GM23338 (cell line): ENCODE results near the gene AFAP1L1. TPM values are rescaled to one million over a fixed set of nuclear protein-coding genes. Genes with fewer than 3 reads are reported as not detected.

ENCODE experiments used
- ATAC-seq: fragments of 200-7000 bp; cut with Tn5 transposase; 3 replicates; pipeline ENCODE4 v1.9.1; 2020
- DNase-seq: peaks from one replicate; pipeline ENCODE4 v3.0.0-alpha.2; 2015; ENCODE audit warnings: low spot score
- H2AFZ ChIP-seq: fragments of 200-600 bp; sonication (generic); 2 replicates; pipeline ENCODE4 v1.8.0; 2016; ENCODE audit warnings: antibody characterized with exemption, mild to moderate bottlenecking, moderate library complexity
- H3F3A ChIP-seq: fragments of 200-600 bp; sonication (generic); replicated peaks from 2 replicates; pipeline ENCODE4 v1.8.0; 2017; ENCODE audit warnings: antibody characterized with exemption, mixed run types, low read depth
- H3K27ac ChIP-seq: fragments of 200-600 bp; sonication (generic); 2 replicates; pipeline ENCODE4 v1.6.1; 2016; ENCODE audit warnings: low read depth
- H3K27me3 ChIP-seq: fragments of 200-600 bp; sonication (generic); 2 replicates; pipeline ENCODE4 v1.8.0; 2016; ENCODE audit warnings: mild to moderate bottlenecking, mixed run types, moderate library complexity; ENCODE audit not compliant: insufficient read depth
- H3K36me3 ChIP-seq: fragments of 200-600 bp; sonication (generic); 2 replicates; pipeline ENCODE4 v1.8.0; 2016; ENCODE audit warnings: mild to moderate bottlenecking; ENCODE audit not compliant: insufficient read depth
- H3K4me1 ChIP-seq: fragments of 200-600 bp; sonication (generic); 2 replicates; pipeline ENCODE4 v1.8.0; 2016; ENCODE audit warnings: mild to moderate bottlenecking, moderate library complexity; ENCODE audit not compliant: insufficient read depth
- H3K4me2 ChIP-seq: fragments of 200-600 bp; sonication (generic); 2 replicates; pipeline ENCODE4 v1.7.1; 2017; ENCODE audit warnings: mixed run types
- H3K4me3 ChIP-seq: fragments of 200-600 bp; sonication (generic); 2 replicates; pipeline ENCODE4 v1.6.1; 2016; ENCODE audit warnings: mixed run types
- H3K79me2 ChIP-seq: fragments of 200-600 bp; sonication (generic); replicated peaks from 2 replicates; pipeline ENCODE4 v1.8.0; 2017; ENCODE audit warnings: mild to moderate bottlenecking; ENCODE audit not compliant: insufficient read depth
- H3K9me2 ChIP-seq: fragments of 200-600 bp; sonication (generic); 2 replicates; pipeline ENCODE4 v1.8.0; 2017; ENCODE audit not compliant: insufficient read depth
- H4K20me1 ChIP-seq: fragments of 200-600 bp; sonication (generic); replicated peaks from 2 replicates; pipeline ENCODE4 v1.8.0; 2017; ENCODE audit warnings: mild to moderate bottlenecking; ENCODE audit not compliant: insufficient read depth
- H3K27ac Mint-ChIP-seq: 2 replicates; pipeline ENCODE4 v1.8.0; 2020; ENCODE audit warnings: inconsistent platforms, mild to moderate bottlenecking, moderate library complexity, mixed read lengths
- H3K27me3 Mint-ChIP-seq: 3 replicates; pipeline ENCODE4 v1.8.0; 2022; ENCODE audit warnings: low read depth, mild to moderate bottlenecking, moderate library complexity, mixed read lengths, inconsistent platforms; ENCODE audit not compliant: insufficient read depth, poor library complexity
- H3K36me3 Mint-ChIP-seq: 3 replicates; pipeline ENCODE4 v1.8.0; 2021; ENCODE audit warnings: low read depth, mild to moderate bottlenecking, inconsistent platforms, moderate library complexity, mixed read lengths
- H3K4me1 Mint-ChIP-seq: 3 replicates; pipeline ENCODE4 v1.8.0; 2020; ENCODE audit warnings: mild to moderate bottlenecking, inconsistent platforms, mixed read lengths
- H3K4me3 Mint-ChIP-seq: 3 replicates; pipeline ENCODE4 v1.8.0; 2021; ENCODE audit warnings: moderate library complexity, mild to moderate bottlenecking, inconsistent platforms, mixed read lengths
- H3K9me3 Mint-ChIP-seq: 3 replicates; pipeline ENCODE4 v1.8.0; 2020; ENCODE audit warnings: moderate library complexity, mild to moderate bottlenecking, inconsistent platforms, mixed read lengths
- CREB1 ChIP-seq: fragments of 250-450 bp; sonication (Bioruptor Pico); IDR thresholded peaks from 2 replicates; pipeline ENCODE4 v1.5.0; 2020; ENCODE audit warnings: low read depth, mild to moderate bottlenecking, moderate library complexity
- CTCF ChIP-seq, 2 experiments: fragments of 200-600 bp in 1 of 2; sonication (generic) in 1 of 2; conservative IDR thresholded peaks; 2 replicates each; pipeline versions ENCODE4 v1.5.1 to v1.6.1; 2016 to 2017; ENCODE audit warnings: antibody characterized with exemption in 2 of 2, low read depth in 2 of 2, mild to moderate bottlenecking in 2 of 2, moderate library complexity in 1 of 2
- ETS1 ChIP-seq: IDR thresholded peaks from 2 replicates; pipeline ENCODE4 v1.6.1; 2016; ENCODE audit warnings: antibody characterized with exemption
- EZH2 ChIP-seq: fragments of 200-600 bp; sonication (generic); IDR thresholded peaks from one replicate; pipeline ENCODE4 v1.8.0; 2017; ENCODE audit warnings: antibody characterized with exemption, mild to moderate bottlenecking, low read depth; ENCODE audit not compliant: unreplicated experiment
- EZH2phosphoT487 ChIP-seq: fragments of 200-600 bp; sonication (generic); IDR thresholded peaks from one replicate; pipeline ENCODE4 v1.8.1; 2018; ENCODE audit warnings: antibody characterized with exemption; ENCODE audit not compliant: unreplicated experiment
- JUNB ChIP-seq: IDR thresholded peaks from one replicate; pipeline ENCODE4 v1.6.1; 2016; ENCODE audit warnings: antibody characterized with exemption; ENCODE audit not compliant: unreplicated experiment
- NANOG ChIP-seq: IDR thresholded peaks from 2 replicates; pipeline ENCODE4 v1.6.1; 2016; ENCODE audit warnings: antibody characterized with exemption, borderline replicate concordance
- POLR2AphosphoS5 ChIP-seq: IDR thresholded peaks from 2 replicates; pipeline ENCODE4 v1.6.1; 2016; ENCODE audit warnings: antibody characterized with exemption, low read depth
- REST ChIP-seq: IDR thresholded peaks from one replicate; pipeline ENCODE4 v1.6.1; 2018; ENCODE audit warnings: antibody characterized with exemption; ENCODE audit not compliant: unreplicated experiment
- STAT1 ChIP-seq: IDR thresholded peaks from one replicate; pipeline ENCODE4 v1.6.1; 2016; ENCODE audit warnings: antibody characterized with exemption; ENCODE audit not compliant: unreplicated experiment
- ZNF114 ChIP-seq: fragments of 250-450 bp; sonication (Bioruptor Pico); IDR thresholded peaks from 2 replicates; pipeline ENCODE4 v1.5.0; 2020; ENCODE audit warnings: mild to moderate bottlenecking, moderate library complexity
- ZNF331 ChIP-seq: fragments of 250-450 bp; sonication (Bioruptor Pico); IDR thresholded peaks from 2 replicates; pipeline ENCODE4 v1.5.0; 2020; ENCODE audit warnings: low read depth, mild to moderate bottlenecking, moderate library complexity
- ZNF462 ChIP-seq: fragments of 250-450 bp; sonication (Bioruptor Pico); IDR thresholded peaks from 2 replicates; pipeline ENCODE4 v1.5.0; 2020; ENCODE audit warnings: mild to moderate bottlenecking, moderate library complexity
- polyA plus RNA-seq: library from polyadenylated mRNA; unstranded; fragments of >200 nt; fragmentation: Nextera tagmentation; extraction: Ambion mirVana; gene quantifications from 2 replicates; pipeline ENCODE4 v1.2.1, GENCODE V29; 2016
- total RNA-seq: library from RNA; depleted of rRNA; stranded (reverse); fragments of >200 nt; shearing (Covaris generic); gene quantifications from 2 replicates; pipeline ENCODE4 v1.2.3, GENCODE V29; 2014

AFAP1L1 gene
- total and polyA plus RNA-seq, 2 experiments from 2014 or later = 3.2 to 5.7 TPM

GRCh38 chr5:149356391-149356790 is 84.7 kb downstream of the AFAP1L1 start:
- no peak overlapping the region for H3K4me2 ChIP-seq
- H3K36me3 Mint-ChIP-seq = peaks cover 43% of the 10 kb centered on the region
- H3K27me3 Mint-ChIP-seq = peaks cover 4% of the 10 kb centered on the region
- H3K4me3 ChIP-seq = no peak overlapping the region
- DNase-seq = no peak
- H3K27me3 ChIP-seq = no peaks in the 10 kb centered on the region
- H3K79me2 ChIP-seq = peaks cover 38% of the 10 kb centered on the region
- H3K4me1 Mint-ChIP-seq = peaks cover 9% of the 10 kb centered on the region
- H3K4me3 Mint-ChIP-seq = peak overlapping the region; percentile 42; the same call in 1 of the 3 replicates
- TF ChIP-seq STAT1 (no peak), NANOG (no peak), JUNB (no peak), EZH2 (no peak), CREB1 (CRISPR knock-in tag) (no peak), ZNF331 (CRISPR knock-in tag) (no peak), EZH2phosphoT487 (no peak), POLR2AphosphoS5 (no peak), CTCF (conservative IDR thresholded peaks at IDR 0.05; ENCODE audit: low read depth in 2 of 2) (no peak), ZNF114 (CRISPR knock-in tag) (no peak), ZNF462 (CRISPR knock-in tag) (no peak), REST (no peak), ETS1 (no peak)
- H3F3A ChIP-seq = no peaks in the 10 kb centered on the region
- H3K9me3 Mint-ChIP-seq = no peaks in the 10 kb centered on the region
- H4K20me1 ChIP-seq = peaks cover 18% of the 10 kb centered on the region
- H2AFZ ChIP-seq = no peak overlapping the region
- no peak overlapping the region for H3K27ac ChIP-seq
- H3K36me3 ChIP-seq = peaks cover 27% of the 10 kb centered on the region
- H3K27ac Mint-ChIP-seq = no peak overlapping the region
- no peaks in the 10 kb centered on the region for H3K9me2 ChIP-seq
- no peak for ATAC-seq
- H3K4me1 ChIP-seq = peaks cover 12% of the 10 kb centered on the region
